ENCODE data around the gene TDRD15.
"Not testable (repeated sequence)": the region's sequence is repeated elsewhere in the genome, so short reads cannot be mapped to it uniquely, and the experiment has no call there.

The TDRD15 gene

DNA sequence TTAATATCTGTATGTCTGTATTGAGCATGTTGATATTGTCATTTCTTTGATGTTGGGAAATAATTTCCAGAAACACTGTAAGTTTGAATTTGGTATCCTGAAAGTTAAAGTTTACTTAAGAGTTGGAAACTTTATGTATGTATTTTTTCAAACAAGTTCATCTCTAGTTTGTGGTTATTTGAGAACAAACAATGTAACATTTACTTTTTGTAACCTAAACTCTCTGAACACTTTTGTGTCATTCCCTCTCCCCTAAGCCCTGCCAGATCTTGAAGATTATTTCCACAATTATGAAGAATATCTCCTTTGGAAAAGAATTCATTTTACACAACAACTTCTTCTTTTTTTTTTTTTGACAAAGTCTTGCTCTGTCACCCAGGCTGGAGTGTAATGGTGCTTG is 24.9 kb downstream of the TDRD15 start:
- no peak for DNase-seq

DNA sequence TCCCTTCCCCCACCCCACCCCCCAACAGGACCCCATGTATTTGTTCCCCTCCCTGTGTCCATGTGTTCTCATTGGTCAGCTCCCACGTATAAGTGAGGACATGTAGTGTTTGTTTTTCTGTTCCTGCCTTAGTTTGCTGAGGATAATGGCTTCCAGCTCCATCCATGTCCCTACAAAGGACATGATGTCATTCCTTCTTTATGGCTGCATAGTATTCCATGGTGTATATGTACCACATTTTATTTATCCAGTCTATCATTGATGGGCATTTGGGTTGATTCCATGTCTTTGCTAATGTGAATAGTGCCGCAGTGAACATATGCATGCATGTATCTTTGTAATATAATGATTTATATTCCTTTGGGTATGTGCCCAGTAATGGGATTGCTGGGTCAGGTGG is 27.5 kb downstream of the TDRD15 start:
- not testable (repeated sequence) for DNase-seq

DNA sequence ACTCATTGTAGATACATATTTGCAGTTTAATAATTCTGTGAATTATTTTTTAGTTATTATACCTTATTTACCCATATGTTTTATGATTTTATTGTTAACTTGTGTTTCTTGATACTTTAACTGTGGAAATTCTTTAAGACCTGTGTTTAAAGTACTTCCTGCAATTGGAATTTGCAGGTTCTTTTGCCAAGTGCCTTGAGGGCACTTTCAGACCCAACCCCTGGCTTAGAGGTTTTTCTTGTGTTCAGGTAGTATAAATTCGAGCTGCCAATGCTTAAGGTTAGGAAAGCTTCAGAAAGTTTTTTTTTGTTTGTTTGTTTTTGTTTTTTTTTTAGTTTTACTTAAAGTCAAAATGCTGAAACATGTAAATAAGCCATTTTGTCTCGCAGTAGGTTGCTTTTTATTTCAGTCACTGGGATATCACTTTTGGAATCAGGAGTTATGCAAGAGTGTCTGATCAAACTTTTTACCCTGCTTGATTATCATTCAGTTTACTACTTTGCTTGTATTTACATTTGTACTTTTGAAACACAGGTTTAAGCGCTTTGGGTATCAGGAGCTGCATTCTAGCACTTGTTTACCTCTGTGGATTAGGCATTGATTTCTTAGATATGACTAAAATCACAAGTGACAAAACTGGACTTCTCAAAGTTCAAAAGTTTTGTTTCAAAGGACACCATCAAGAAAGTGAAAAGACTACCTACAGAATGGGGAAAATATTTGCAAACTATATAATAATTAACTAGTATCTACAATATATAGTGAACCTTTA is 31.8 kb downstream of the TDRD15 start:
- DNase-seq, result no peak

- no peak for DNase-seq
Observed at GRCh38 chr2:21161122-21161521, 37.4 kb downstream of the TDRD15 start.

DNA sequence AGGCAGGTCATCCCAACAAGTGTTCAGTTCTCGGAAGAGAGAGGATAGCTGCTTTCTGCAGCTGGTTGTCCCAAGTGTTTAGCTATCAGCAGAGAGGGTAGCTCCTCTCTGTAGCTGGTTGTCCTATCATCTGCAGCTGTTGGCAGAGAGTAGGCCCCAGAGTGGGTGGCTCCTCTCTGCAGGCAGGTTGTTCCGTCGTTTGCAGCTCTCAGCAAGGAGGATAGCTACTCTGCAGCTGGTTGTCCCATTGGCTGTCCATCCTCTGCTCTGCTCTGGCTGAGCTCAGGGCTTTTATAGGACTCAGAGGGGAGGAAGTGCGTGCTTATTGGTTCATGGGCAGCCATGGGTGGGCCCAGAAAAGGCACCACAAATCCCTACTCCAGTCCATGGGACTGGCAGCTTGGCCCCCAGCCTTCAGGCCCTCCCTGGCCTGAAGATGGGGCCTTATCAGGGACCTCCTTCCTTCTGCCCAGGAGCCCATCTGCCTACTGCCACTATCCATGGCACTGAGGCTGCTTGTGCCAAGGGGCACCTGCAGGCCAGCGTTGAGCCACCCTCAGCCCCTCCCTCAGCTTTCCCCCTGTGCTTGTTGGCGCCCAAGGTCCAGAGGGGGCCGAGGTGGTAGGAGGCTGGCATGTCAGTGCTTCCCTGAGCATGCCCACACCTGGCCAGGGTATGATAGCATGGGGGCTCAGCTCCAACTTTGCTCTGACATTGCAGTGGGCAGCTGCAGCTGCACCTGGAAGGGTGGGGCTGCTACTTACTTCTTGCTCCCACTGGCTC is 38.3 kb downstream of the TDRD15 start:
- no peak for DNase-seq

DNA sequence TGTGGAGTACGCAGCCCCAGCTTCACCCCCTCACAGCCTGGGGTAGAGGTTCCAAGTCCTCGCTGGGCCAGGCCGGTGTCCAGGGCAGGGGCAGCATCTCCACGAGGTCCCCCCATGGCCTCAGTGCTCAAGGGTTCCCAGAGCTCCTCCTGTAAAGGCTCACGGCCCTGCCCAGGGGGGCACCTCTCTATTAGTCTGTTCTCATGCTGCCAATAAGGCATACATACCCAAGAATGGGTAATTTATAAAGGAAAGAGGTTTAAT is 38.8 kb downstream of the TDRD15 start:
- no peak for DNase-seq

DNA sequence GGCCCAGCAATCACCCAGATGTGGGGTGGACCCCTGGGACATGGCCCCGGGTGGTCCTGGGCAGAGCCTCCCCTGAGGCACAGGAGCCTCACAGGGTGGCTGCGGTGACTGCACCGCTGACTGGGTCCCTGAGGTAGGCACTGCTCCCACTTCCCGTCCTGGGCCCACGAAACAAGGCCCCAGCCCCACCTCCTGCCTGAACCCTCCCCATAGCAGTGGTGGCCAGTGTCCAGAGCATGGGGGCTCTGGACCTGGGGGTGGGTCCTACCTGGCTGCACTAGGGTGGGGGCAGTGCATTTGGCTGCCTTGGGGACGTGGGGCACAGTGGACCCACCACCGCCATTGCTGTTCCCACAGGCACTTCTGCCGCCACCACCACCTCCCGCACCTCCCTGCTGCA is 39.4 kb downstream of the TDRD15 start:
- DNase-seq, result no peak

- no peak for DNase-seq
Observed at GRCh38 chr2:21165350-21165749, 41.6 kb downstream of the TDRD15 start.

GRCh38 chr2:21175895-21176646 is 52.3 kb downstream of the TDRD15 start:
- DNase-seq, result no peak

- no peak for DNase-seq
Observed at GRCh38 chr2:21181957-21182356, 58.2 kb downstream of the TDRD15 start.

GRCh38 chr2:21183306-21183705 is 59.5 kb downstream of the TDRD15 start:
- no peak for DNase-seq

GRCh38 chr2:21183726-21184125 is 60.0 kb downstream of the TDRD15 start:
- no peak for DNase-seq

- no peak for DNase-seq
Observed at GRCh38 chr2:21191535-21191934, 67.8 kb downstream of the TDRD15 start.
